Astrocyte of the hippocampus (primary cell): ENCODE data around the gene LARP4.

Source experiments
- DNase-seq: peaks from one replicate; pipeline ENCODE4 v3.0.0; 2011; ENCODE audit warnings: low read depth, low spot score

LARP4 gene

DNA sequence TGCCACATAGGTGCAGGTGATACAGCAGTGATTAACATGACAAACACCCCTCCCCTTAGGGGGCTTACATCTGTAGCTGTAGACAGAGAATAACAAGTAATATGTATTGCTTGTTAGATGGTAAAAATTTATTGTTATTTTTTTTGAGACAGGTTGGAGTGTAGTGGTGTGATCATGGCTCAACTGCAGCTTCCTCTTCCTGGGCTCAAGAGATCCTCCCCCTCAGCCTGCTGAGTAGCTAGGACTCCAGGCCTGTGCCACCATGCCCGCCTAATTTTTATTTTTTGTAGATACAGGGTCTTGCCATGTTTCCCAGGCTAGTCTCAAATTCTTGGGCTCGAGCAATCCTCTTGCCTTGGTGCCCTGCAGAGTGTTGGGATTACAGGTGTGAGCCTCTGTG, 123.9 kb downstream of the LARP4 start:
- DNase-seq: no peak

DNA sequence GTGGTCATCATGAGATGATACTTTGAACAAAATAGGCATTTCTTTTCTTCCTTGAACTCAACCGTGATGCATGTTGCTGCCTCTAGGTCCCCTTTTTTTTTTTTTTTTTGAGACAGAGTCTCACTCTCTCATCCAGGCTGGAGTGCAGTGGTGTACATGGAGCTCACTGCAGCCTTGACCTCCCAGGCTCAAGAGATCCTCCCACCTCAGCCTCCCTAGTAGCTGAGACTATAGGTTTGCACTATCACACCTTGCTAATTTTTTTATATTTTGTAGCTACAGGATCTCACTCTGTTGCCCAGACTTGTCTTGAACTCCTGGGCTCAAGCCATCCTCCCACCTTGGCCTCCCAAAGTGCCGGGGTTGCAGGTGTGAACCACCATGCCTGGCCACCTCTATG, 124.7 kb downstream of the LARP4 start:
- no peak for DNase-seq

DNA sequence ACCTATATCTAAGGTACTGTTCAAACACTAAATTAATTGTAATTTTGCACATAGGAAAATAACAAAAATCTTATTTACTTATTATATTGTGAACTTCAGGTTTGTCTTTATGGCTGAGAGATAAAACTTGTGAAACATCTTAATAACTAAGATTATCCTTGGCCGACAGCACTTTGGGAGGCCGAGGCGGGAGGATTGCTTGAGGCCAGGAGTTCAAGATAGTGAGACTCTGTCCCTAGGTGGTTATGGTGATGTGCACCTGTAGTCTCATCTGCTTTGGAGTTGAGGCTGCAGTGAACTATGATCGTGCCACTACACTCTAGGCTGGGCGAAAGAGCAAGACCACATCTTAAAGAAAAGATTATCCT, 126.7 kb downstream of the LARP4 start:
- no peak for DNase-seq

DNA sequence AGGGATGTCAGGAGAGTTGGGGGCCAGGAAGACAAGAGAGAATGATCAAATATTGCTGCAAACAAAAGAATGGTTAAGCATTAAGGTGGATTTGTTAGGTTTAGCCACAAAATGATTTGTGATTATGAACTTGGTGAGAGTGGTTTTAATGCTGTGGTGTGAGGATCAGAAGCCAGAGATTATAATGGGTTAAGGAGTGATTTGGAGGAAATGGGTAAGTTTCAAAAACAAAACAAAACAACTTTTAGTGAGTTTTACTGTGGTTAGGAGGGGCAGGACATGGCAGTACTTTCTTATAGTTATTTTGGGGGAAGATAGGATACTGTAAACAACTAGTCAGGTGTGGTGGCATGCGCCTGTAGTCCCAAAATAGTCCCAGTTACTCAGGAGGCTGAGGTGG, 128.1 kb downstream of the LARP4 start:
- no peak for DNase-seq

DNA sequence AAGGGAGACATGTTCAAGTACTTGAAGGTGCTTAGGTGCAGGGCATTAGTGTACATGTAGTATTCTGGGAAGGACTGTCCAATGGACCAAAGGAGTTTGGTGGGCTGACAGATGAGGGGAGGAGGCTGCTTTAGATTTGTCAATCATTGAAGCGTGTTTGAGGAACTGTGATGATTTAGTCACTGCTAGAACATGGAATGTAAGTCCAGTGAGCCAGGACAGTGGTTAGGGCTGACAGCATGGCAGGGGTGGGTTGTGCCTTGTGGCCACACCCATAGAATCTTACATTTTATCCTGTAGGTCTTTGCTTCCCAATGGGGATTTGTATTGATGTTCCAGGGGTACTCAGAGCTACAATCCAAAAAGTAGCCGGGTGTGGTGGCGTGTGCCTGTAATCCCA, 128.7 kb downstream of the LARP4 start:
- DNase-seq: no peak
